ENCODE measurements around the gene SORBS2.

Gene SORBS2

DNA sequence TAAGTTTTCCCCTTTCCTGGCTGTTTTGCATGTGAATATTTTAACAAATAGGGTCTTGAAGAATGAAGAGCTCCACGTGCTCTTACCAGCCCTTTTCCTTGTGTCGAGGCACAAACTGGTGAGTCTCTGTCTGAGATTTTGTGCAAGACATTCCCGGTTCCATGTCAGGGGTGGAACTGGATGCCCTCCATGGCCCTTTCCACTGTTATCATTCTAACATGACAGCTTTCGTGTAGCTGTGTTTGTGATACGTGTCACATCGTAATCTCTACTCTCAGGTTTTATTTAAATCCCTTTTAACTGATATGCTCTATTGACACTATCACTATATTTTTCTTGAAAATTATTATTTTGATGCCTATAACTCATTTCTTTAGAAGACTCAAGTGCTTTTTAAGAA, 130.4 kb downstream of the SORBS2 start:
- Mint-ChIP-seq H3K9me3 (no peaks in the 10 kb centered on the region), H3K4me3 (no peak overlapping the region), H3K4me1 (ENCODE audit: low read depth) (no peaks in the 10 kb centered on the region), H3K27ac (no peak overlapping the region), H3K27me3 (peaks cover 6% of the 10 kb centered on the region), H3K36me3 (ENCODE audit: low read depth) (no peaks in the 10 kb centered on the region)
- intact Hi-C loops (cut with micrococcal nuclease) = no loop called here

- no peaks in the 10 kb centered on the region for H3K4me1 Mint-ChIP-seq (ENCODE audit: low read depth)
- peaks cover 6% of the 10 kb centered on the region for H3K27me3 Mint-ChIP-seq
- no peak overlapping the region for H3K4me3 Mint-ChIP-seq
- intact Hi-C loops (cut with micrococcal nuclease) = no loop called here
- H3K36me3 Mint-ChIP-seq (ENCODE audit: low read depth) = no peaks in the 10 kb centered on the region
- H3K27ac Mint-ChIP-seq = no peak overlapping the region
- no peaks in the 10 kb centered on the region for H3K9me3 Mint-ChIP-seq
Measured at GRCh38 chr4:185680617-185681016, 131.4 kb downstream of the SORBS2 start.

DNA sequence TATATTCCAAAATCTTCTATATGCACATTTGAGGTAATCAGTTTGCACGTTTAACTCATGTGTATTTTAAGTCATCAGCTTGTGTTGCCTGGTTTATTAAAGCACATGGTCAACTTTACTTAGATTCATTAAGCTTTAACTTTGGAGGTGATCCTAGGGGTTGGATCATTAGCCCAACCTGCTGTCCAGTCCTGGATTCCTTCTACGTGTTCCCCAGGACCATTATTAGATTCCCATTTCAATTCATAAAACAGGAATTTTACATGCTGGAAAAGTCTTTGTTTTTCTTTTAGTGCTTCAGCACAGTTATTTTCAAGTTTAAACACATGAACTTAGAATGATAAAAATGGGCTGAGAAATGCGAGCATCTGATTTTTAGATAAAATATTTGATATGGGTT, 132.5 kb downstream of the SORBS2 start:
- intact Hi-C loops (cut with micrococcal nuclease) = no loop called here
- H3K4me1 Mint-ChIP-seq (ENCODE audit: low read depth) = no peaks in the 10 kb centered on the region
- H3K36me3 Mint-ChIP-seq (ENCODE audit: low read depth) = no peaks in the 10 kb centered on the region
- peaks cover 3% of the 10 kb centered on the region for H3K27me3 Mint-ChIP-seq
- no peak overlapping the region for H3K4me3 Mint-ChIP-seq
- H3K9me3 Mint-ChIP-seq = no peaks in the 10 kb centered on the region
- H3K27ac Mint-ChIP-seq = no peak overlapping the region

DNA sequence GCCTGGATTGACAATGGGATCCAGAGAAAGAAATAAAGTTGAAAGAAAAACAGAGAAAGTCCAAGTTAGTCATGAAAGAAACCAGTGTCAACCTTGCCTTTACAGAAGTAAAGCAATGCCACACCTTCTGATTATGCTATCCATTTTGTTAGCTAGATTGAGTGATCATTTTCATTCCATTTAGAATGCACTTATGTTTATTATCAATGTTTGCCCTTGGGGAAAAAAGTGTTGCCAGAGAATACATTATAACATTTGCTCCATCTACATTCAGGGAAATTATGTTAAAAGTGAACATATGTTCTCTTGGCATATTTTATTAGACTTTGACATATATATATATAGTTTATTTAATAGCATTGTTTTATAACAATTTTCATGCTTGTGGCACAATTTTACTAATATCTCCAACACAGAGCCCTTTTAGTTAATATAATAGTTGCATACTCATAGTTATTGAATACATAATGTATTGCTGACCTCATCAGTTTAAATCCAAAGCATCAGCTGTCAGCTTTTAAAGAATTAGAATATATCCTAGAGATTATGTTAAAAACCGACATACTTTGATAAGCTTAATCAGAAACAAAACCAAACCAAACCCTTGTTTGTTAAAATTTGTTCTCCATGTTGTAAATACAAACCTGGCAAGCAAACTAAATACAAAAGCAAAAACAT, 134.2 kb downstream of the SORBS2 start:
- Mint-ChIP-seq H3K9me3 (no peaks in the 10 kb centered on the region), H3K4me3 (no peak overlapping the region)

DNA sequence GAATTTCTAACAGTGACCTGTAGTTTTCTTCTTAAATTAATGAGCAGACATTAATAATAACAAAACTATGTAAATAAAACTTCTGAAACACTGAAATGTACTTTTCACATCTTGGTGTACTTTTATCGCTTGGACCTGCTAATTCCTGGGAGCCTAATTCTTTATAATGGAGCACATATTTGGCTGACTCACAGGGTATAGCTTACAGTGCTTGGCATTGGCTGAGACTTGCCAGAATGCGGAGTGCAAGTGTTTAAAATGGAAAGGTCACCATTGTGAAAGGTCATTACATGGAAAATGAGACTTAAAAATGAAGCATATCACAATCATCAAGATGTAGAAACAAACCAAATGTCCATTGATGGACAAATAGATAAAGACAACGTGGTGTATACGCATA, 139.4 kb downstream of the SORBS2 start:
- no peaks in the 10 kb centered on the region for H3K9me3 Mint-ChIP-seq
- no peaks in the 10 kb centered on the region for H3K4me1 Mint-ChIP-seq (ENCODE audit: low read depth)
- H3K27ac Mint-ChIP-seq = no peak overlapping the region
- no peaks in the 10 kb centered on the region for H3K36me3 Mint-ChIP-seq (ENCODE audit: low read depth)
- intact Hi-C loops (cut with micrococcal nuclease) = no loop called here
- H3K4me3 Mint-ChIP-seq = no peak overlapping the region
- peaks cover 1% of the 10 kb centered on the region for H3K27me3 Mint-ChIP-seq

More for the DNA sequence above, 134.2 kb downstream of the SORBS2 start:
- H3K4me1 Mint-ChIP-seq (ENCODE audit: low read depth) = no peaks in the 10 kb centered on the region
- H3K36me3 Mint-ChIP-seq (ENCODE audit: low read depth) = no peaks in the 10 kb centered on the region
- intact Hi-C loops (cut with micrococcal nuclease) = no loop called here
- H3K27me3 Mint-ChIP-seq = peaks cover 1% of the 10 kb centered on the region
- no peak overlapping the region for H3K27ac Mint-ChIP-seq

DNA sequence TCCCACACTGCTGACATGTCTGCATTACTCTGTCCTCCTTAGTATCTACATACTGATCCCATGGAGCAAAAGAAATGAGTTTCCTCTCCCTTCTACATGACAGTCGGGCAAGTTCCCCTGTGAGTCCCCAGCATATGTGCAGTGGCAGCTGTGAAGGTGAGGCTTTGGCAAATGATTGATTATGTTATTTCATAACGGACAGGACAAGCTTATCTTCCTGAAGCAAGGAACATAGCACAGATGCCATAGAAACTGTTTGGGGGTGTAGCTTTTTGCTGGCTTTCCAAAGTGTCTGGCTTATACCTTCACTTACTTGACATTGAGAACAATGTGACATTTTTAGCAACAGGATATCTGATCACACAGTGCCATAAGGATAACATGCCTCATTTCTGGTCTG, 139.8 kb downstream of the SORBS2 start:
- Mint-ChIP-seq H3K27me3 (peaks cover under 1% of the 10 kb centered on the region), H3K4me1 (ENCODE audit: low read depth) (no peaks in the 10 kb centered on the region), H3K36me3 (ENCODE audit: low read depth) (no peaks in the 10 kb centered on the region), H3K4me3 (no peak overlapping the region), H3K9me3 (no peaks in the 10 kb centered on the region), H3K27ac (no peak overlapping the region)
- intact Hi-C loops (cut with micrococcal nuclease) = no loop called here

DNA sequence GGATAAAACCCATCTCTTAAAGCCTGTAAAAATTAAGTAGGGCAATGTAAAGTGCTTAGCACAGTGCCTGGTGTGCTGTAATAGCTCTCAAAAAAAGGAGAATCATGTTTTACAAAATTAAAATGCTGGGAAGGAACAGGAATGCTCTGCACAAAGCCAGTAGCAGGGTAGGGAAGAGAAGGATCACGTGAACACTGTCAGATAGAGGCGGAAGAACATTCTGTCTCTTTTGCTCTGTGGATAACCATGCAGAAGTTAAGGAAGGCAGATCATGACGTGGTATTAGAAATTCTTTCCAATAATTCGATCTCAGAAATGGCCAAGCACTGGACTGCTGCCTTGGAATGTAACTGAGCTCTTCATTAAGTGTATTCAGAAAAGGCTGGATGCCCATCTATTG, 140.5 kb downstream of the SORBS2 start:
- Mint-ChIP-seq H3K4me3 (no peak overlapping the region), H3K27ac (no peak overlapping the region), H3K36me3 (ENCODE audit: low read depth) (no peaks in the 10 kb centered on the region), H3K27me3 (peaks cover 2% of the 10 kb centered on the region), H3K4me1 (ENCODE audit: low read depth) (no peaks in the 10 kb centered on the region), H3K9me3 (no peaks in the 10 kb centered on the region)
- intact Hi-C loops (cut with micrococcal nuclease) = no loop called here

GRCh38 chr4:185671066-185671465, 140.9 kb downstream of the SORBS2 start:
- intact Hi-C loops (cut with micrococcal nuclease) = no loop called here
- H3K4me3 Mint-ChIP-seq = no peak overlapping the region
- peaks cover 2% of the 10 kb centered on the region for H3K27me3 Mint-ChIP-seq
- H3K27ac Mint-ChIP-seq = no peak overlapping the region
- H3K9me3 Mint-ChIP-seq = no peaks in the 10 kb centered on the region
- H3K4me1 Mint-ChIP-seq (ENCODE audit: low read depth) = no peaks in the 10 kb centered on the region
- no peaks in the 10 kb centered on the region for H3K36me3 Mint-ChIP-seq (ENCODE audit: low read depth)

GRCh38 chr4:185669288-185669687, 142.7 kb downstream of the SORBS2 start:
- Mint-ChIP-seq H3K9me3 (no peaks in the 10 kb centered on the region), H3K36me3 (ENCODE audit: low read depth) (no peaks in the 10 kb centered on the region), H3K27me3 (peaks cover 6% of the 10 kb centered on the region), H3K27ac (no peak overlapping the region), H3K4me3 (no peak overlapping the region), H3K4me1 (ENCODE audit: low read depth) (no peaks in the 10 kb centered on the region)
- intact Hi-C loops (cut with micrococcal nuclease) = no loop called here

DNA sequence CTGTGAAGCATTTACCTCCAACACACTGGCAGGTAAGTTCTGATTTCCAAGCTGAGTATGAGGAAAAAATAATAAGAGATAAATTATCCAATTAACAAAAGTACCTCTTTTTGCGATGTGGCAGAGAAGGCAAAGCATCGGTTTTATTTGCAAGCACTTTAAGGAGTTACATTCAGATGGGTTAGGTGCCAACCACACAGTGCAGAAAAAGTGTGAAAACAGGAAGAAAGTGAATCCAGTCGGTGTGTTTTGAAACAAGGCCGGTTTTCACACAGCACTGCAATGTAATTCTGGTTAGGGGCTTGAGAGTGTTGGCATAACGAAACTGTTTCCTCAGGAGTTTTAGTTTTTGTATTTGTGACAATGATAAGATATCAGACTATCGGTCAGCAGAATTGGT, 145.8 kb downstream of the SORBS2 start:
- intact Hi-C loops (cut with micrococcal nuclease) = no loop called here
- Mint-ChIP-seq H3K36me3 (ENCODE audit: low read depth) (no peaks in the 10 kb centered on the region), H3K4me3 (no peak overlapping the region), H3K4me1 (ENCODE audit: low read depth) (no peaks in the 10 kb centered on the region), H3K27me3 (peaks cover 8% of the 10 kb centered on the region), H3K9me3 (no peaks in the 10 kb centered on the region), H3K27ac (no peak overlapping the region)

- H3K36me3 Mint-ChIP-seq (ENCODE audit: low read depth) = no peaks in the 10 kb centered on the region
- intact Hi-C loops (cut with micrococcal nuclease) = no loop called here
- H3K27ac Mint-ChIP-seq = no peak overlapping the region
- H3K4me1 Mint-ChIP-seq (ENCODE audit: low read depth) = no peaks in the 10 kb centered on the region
- no peaks in the 10 kb centered on the region for H3K9me3 Mint-ChIP-seq
- H3K4me3 Mint-ChIP-seq = no peak overlapping the region
- H3K27me3 Mint-ChIP-seq = peaks cover 8% of the 10 kb centered on the region
Measured at GRCh38 chr4:185665655-185666054, 146.3 kb downstream of the SORBS2 start.

DNA sequence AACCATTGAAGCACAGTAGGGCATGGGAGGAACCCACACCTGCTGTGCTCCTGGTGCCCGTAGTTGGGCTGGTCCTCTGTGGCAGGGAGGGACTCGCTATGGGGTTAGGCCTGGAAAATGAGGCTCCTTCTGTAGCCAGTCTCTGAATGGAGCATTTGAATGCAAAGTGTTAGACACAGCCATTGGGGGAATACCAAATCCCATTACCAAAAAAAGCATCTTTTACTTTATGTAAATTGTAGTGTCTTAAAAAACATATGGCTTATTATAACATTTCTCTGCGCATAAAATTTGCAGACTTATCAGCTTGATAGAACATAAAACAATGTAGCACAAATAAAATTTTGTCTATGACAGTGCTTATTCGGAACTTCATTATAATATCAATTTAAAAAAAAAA, 147.5 kb downstream of the SORBS2 start:
- intact Hi-C loops (cut with micrococcal nuclease) = no loop called here
- Mint-ChIP-seq H3K36me3 (ENCODE audit: low read depth) (no peaks in the 10 kb centered on the region), H3K27me3 (peaks cover 8% of the 10 kb centered on the region), H3K4me1 (ENCODE audit: low read depth) (no peaks in the 10 kb centered on the region), H3K9me3 (no peaks in the 10 kb centered on the region), H3K27ac (no peak overlapping the region), H3K4me3 (no peak overlapping the region)

GRCh38 chr4:185662030-185662778, 149.8 kb downstream of the SORBS2 start:
- Mint-ChIP-seq H3K9me3 (no peaks in the 10 kb centered on the region), H3K4me1 (ENCODE audit: low read depth) (no peaks in the 10 kb centered on the region), H3K4me3 (no peak overlapping the region)

DNA sequence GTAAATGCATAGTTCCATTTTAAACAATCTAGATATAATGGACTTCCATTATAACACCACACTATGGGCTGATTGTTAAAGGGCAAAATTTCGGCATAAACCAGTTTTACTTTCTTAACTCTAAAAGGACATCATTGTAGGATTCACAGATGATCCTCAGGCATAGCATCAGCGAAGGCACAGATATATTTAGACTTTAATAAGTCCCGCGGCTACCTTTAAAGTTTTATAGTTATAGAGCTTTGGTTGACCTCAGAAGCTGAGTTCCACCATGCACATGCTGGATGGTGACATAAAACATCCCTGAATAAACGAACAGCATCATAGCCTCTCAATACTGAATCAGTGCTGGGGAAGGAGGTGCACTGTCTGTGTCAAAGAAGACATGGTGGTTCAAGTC, 151.7 kb downstream of the SORBS2 start:
- no peaks in the 10 kb centered on the region for H3K9me3 Mint-ChIP-seq
- no peak overlapping the region for H3K27ac Mint-ChIP-seq
- no peaks in the 10 kb centered on the region for H3K4me1 Mint-ChIP-seq (ENCODE audit: low read depth)
- intact Hi-C loops (cut with micrococcal nuclease) = no loop called here
- no peaks in the 10 kb centered on the region for H3K36me3 Mint-ChIP-seq (ENCODE audit: low read depth)
- H3K4me3 Mint-ChIP-seq = no peak overlapping the region
- peaks cover 7% of the 10 kb centered on the region for H3K27me3 Mint-ChIP-seq

More at GRCh38 chr4:185662030-185662778, 149.8 kb downstream of the SORBS2 start:
- intact Hi-C loops (cut with micrococcal nuclease) = no loop called here
- no peak overlapping the region for H3K27ac Mint-ChIP-seq
- peaks cover 8% of the 10 kb centered on the region for H3K27me3 Mint-ChIP-seq
- no peaks in the 10 kb centered on the region for H3K36me3 Mint-ChIP-seq (ENCODE audit: low read depth)

DNA sequence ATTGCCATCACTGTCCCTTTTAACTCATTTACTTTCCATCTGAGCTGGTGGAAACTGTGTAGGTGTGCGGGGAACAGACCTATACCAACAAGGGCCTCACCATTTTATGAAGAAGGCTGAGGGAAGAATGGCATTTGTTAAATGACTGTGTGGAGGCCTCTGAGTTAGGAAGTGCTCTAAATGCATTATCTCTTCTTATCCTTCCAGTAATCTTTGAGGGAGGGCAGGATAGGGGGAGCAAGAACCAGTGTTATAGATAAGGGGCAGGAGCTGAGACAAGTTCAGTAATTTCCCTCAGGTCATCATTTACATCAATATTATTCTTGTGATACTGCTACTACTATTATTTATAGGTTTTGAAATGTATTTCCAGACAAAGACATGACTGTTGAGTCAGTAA, 154.3 kb downstream of the SORBS2 start:
- intact Hi-C loops (cut with micrococcal nuclease) = no loop called here
- Mint-ChIP-seq H3K27me3 (peaks cover 7% of the 10 kb centered on the region), H3K4me1 (ENCODE audit: low read depth) (no peaks in the 10 kb centered on the region)

More for the DNA sequence above, 154.3 kb downstream of the SORBS2 start:
- Mint-ChIP-seq H3K4me3 (no peak overlapping the region), H3K36me3 (ENCODE audit: low read depth) (no peaks in the 10 kb centered on the region), H3K27ac (no peak overlapping the region), H3K9me3 (no peaks in the 10 kb centered on the region)

All from dendritic cell treated with granulocyte-macrophage colony-stimulating factor and Interleukin-4, amounts not matched to agents 40 ng/mL and 50 ng/mL, for 4 days (primary cell).